ENCODE data around the gene CDH4.

Gene CDH4

GRCh38 chr20:61662968-61663331, 410.9 kb downstream of the CDH4 start:
- no peak for DNase-seq

- no peak for DNase-seq
Measured at GRCh38 chr20:61663521-61664425, 411.7 kb downstream of the CDH4 start.

- no peak for DNase-seq
Measured at GRCh38 chr20:61664556-61665320, 412.7 kb downstream of the CDH4 start.

GRCh38 chr20:61665528-61666470, 413.7 kb downstream of the CDH4 start:
- DNase-seq: no peak

- DNase-seq: no peak
Measured at GRCh38 chr20:61666471-61666832, 414.4 kb downstream of the CDH4 start.

- no peak for DNase-seq
Measured at GRCh38 chr20:61667056-61667792, 415.2 kb downstream of the CDH4 start.

- DNase-seq: no peak
Measured at GRCh38 chr20:61668065-61668650, 416.1 kb downstream of the CDH4 start.

- no peak for DNase-seq
Measured at GRCh38 chr20:61668771-61669503, 416.9 kb downstream of the CDH4 start.

GRCh38 chr20:61670274-61670673, 418.2 kb downstream of the CDH4 start:
- no peak for DNase-seq

- no peak for DNase-seq
Measured at GRCh38 chr20:61671559-61671958, 419.5 kb downstream of the CDH4 start.

GRCh38 chr20:61673152-61673847, 421.2 kb downstream of the CDH4 start:
- DNase-seq: no peak

GRCh38 chr20:61674121-61674520, 422.1 kb downstream of the CDH4 start:
- DNase-seq: no peak

GRCh38 chr20:61674688-61675087, 422.6 kb downstream of the CDH4 start:
- DNase-seq: no peak

- DNase-seq: no peak
Measured at GRCh38 chr20:61677928-61678327, 425.9 kb downstream of the CDH4 start.

- no peak for DNase-seq
Measured at GRCh38 chr20:61678437-61678836, 426.4 kb downstream of the CDH4 start.

- DNase-seq: no peak
Measured at GRCh38 chr20:61679473-61679872, 427.4 kb downstream of the CDH4 start.

- DNase-seq: no peak
Measured at GRCh38 chr20:61680096-61680495, 428.0 kb downstream of the CDH4 start.

- DNase-seq: no peak
Measured at GRCh38 chr20:61682114-61682995, 430.3 kb downstream of the CDH4 start.

GRCh38 chr20:61682996-61683681, 431.1 kb downstream of the CDH4 start:
- DNase-seq: no peak
